IMR-90 (cell line): Measurements from ENCODE around the gene CAMKMT. TPM values are rescaled to one million over a fixed set of nuclear protein-coding genes. Genes with fewer than 3 reads are reported as not detected.

Source experiments
- ATAC-seq: fragments of 200-7000 bp; cut with Tn5 transposase; 2 replicates; pipeline ENCODE4 v1.9.1; 2020; ENCODE audit warnings: low read depth, mild to moderate bottlenecking, moderate library complexity
- BruUV-seq: library from RNA; stranded (reverse); fragments of 400-500 nt; replicated peaks from 2 replicates; lab custom pipeline; 2021; lab: Mats Ljungman, UMichigan
- CTCF ChIA-PET: fragments of 300-600 bp; formaldehyde crosslinking; extraction: SDS; loops from one replicate; lab custom pipeline; 2021; ENCODE audit warnings: antibody characterized with exemption; lab: Yijun Ruan, JAX
- POLR2A ChIA-PET: fragments of 300-600 bp; sonication (Branson Sonifier 250); formaldehyde crosslinking; loops from one replicate; lab custom pipeline; 2022; ENCODE audit warnings: antibody characterized with exemption; ENCODE audit not compliant: unreplicated experiment; lab: Charles Lee
- DNase-seq: peaks from one replicate; pipeline ENCODE4 v3.0.0; 2013
- H2AFZ ChIP-seq: replicated peaks from 2 replicates; pipeline ENCODE3; 2013; ENCODE audit warnings: low read length, mild to moderate bottlenecking; ENCODE audit not compliant: poor library complexity
- H2AK5ac ChIP-seq: 2 replicates; pipeline ENCODE4 v1.6.1; 2013; ENCODE audit warnings: low read depth, low read length, inconsistent platforms
- H2AK9ac ChIP-seq: replicated peaks from 2 replicates; pipeline ENCODE3; 2013; ENCODE audit warnings: mild to moderate bottlenecking, low read depth, low read length, moderate library complexity; ENCODE audit not compliant: poor library complexity
- H2BK120ac ChIP-seq: 2 replicates; pipeline ENCODE4 v1.6.1; 2013; ENCODE audit warnings: low read depth, low read length, inconsistent platforms
- H2BK15ac ChIP-seq: 3 replicates; pipeline ENCODE4 v1.6.1; 2013; ENCODE audit warnings: low read depth, low read length, inconsistent platforms
- H2BK20ac ChIP-seq: 2 replicates; pipeline ENCODE4 v1.6.1; 2013; ENCODE audit warnings: low read depth, mild to moderate bottlenecking, inconsistent platforms, low read length, moderate library complexity
- H2BK5ac ChIP-seq: 2 replicates; pipeline ENCODE4 v1.6.1; 2013; ENCODE audit warnings: mild to moderate bottlenecking, low read depth, low read length, inconsistent platforms; ENCODE audit not compliant: poor library complexity, severe bottlenecking
- H3K14ac ChIP-seq: replicated peaks from 2 replicates; pipeline ENCODE4 v1.6.1; 2013; ENCODE audit warnings: low read depth, low read length, inconsistent platforms
- H3K18ac ChIP-seq: 2 replicates; pipeline ENCODE4 v1.6.1; 2013; ENCODE audit warnings: low read depth, low read length, control low read depth
- H3K23ac ChIP-seq: 2 replicates; pipeline ENCODE4 v1.6.1; 2013; ENCODE audit warnings: low read depth, low read length, inconsistent platforms
- H3K27ac ChIP-seq: 2 replicates; pipeline ENCODE4 v1.5.1; 2013; ENCODE audit warnings: mild to moderate bottlenecking, control low read depth, low read length; ENCODE audit not compliant: insufficient read depth
- H3K27me3 ChIP-seq: 2 replicates; pipeline ENCODE4 v1.6.1; 2013; ENCODE audit warnings: low read length; ENCODE audit not compliant: control insufficient read depth, insufficient read depth
- H3K36me3 ChIP-seq: 2 replicates; pipeline ENCODE4 v1.6.1; 2013; ENCODE audit warnings: low read length, mixed read lengths; ENCODE audit not compliant: control insufficient read depth, insufficient read depth
- H3K4ac ChIP-seq: 2 replicates; pipeline ENCODE4 v1.6.1; 2013; ENCODE audit warnings: low read depth, low read length, inconsistent platforms
- H3K4me1 ChIP-seq: 2 replicates; pipeline ENCODE4 v1.6.1; 2013; ENCODE audit warnings: low read length, mixed read lengths; ENCODE audit not compliant: control insufficient read depth, insufficient read depth
- H3K4me2 ChIP-seq: 2 replicates; pipeline ENCODE4 v1.6.1; 2013; ENCODE audit warnings: low read depth, mild to moderate bottlenecking, control low read depth, low read length, moderate library complexity
- H3K4me3 ChIP-seq: 2 replicates; pipeline ENCODE4 v1.5.1; 2013; ENCODE audit warnings: low read depth, mild to moderate bottlenecking, control low read depth, low read length, moderate library complexity; ENCODE audit not compliant: insufficient read depth
- H3K56ac ChIP-seq: 2 replicates; pipeline ENCODE4 v1.6.1; 2013; ENCODE audit warnings: low read length, inconsistent platforms; ENCODE audit not compliant: insufficient read depth; ENCODE audit errors: extremely low read depth
- H3K79me1 ChIP-seq, 2 experiments: 2 replicates each; pipeline ENCODE4 v1.6.1; 2013; ENCODE audit warnings: low read length in 2 of 2, inconsistent platforms in 1 of 2, low read depth in 1 of 2
- H3K9ac ChIP-seq: 2 replicates; pipeline ENCODE4 v1.6.1; 2013; ENCODE audit warnings: low read depth, low read length, control low read depth
- H3K9me1 ChIP-seq: 2 replicates; pipeline ENCODE4 v1.6.1; 2013; ENCODE audit warnings: low read length, inconsistent platforms; ENCODE audit not compliant: insufficient read depth
- H3K9me3 ChIP-seq: 2 replicates; pipeline ENCODE4 v1.6.1; 2013; ENCODE audit warnings: low read length; ENCODE audit not compliant: control insufficient read depth, insufficient read depth
- H4K20me1 ChIP-seq: 2 replicates; pipeline ENCODE4 v1.6.1; 2013; ENCODE audit warnings: low read length, inconsistent platforms; ENCODE audit not compliant: insufficient read depth
- H4K5ac ChIP-seq: 2 replicates; pipeline ENCODE4 v1.6.1; 2013; ENCODE audit warnings: mild to moderate bottlenecking, low read depth, low read length, control low read depth
- H4K8ac ChIP-seq, 2 experiments: 2 replicates each; pipeline ENCODE4 v1.6.1; 2013; ENCODE audit warnings: low read depth in 2 of 2, low read length in 2 of 2, control low read depth in 1 of 2, inconsistent platforms in 1 of 2
- H4K91ac ChIP-seq: 2 replicates; pipeline ENCODE4 v1.6.1; 2013; ENCODE audit warnings: low read depth, low read length, inconsistent platforms; ENCODE audit not compliant: insufficient read depth
- RFX5 ChIP-seq: IDR thresholded peaks from 2 replicates; pipeline ENCODE4 v1.8.0; 2012; ENCODE audit warnings: low read depth, mild to moderate bottlenecking, low read length, moderate library complexity
- WGBS, 2 experiments: methylation state at CpG; one replicate each; pipeline versions ENCODE4 v1.1.5 to v1.1.7; 2013; ENCODE audit warnings: missing lambda C conversion rate in 2 of 2; ENCODE audit not compliant: insufficient read length in 1 of 2; ENCODE audit errors: extremely low coverage in 2 of 2; 5-methylcytosine and 5-hydroxymethylcytosine counted together
- dilution Hi-C: fragments of 300-500 bp; cut with HindIII; formaldehyde crosslinking; loops from one replicate; pipeline ENCODE4 v1.14.3; 2018; ENCODE audit warnings: low sequenced_read_pairs; ENCODE audit not compliant: unreplicated experiment
- in situ Hi-C: fragments of 300-500 bp; cut with MboI; formaldehyde crosslinking; loops from 3 replicates; pipeline ENCODE4 v1.14.3; 2019; ENCODE audit warnings: low sequenced_read_pairs, inconsistent platforms, mixed read lengths
- intact Hi-C: fragments of 100-400 bp; cut with micrococcal nuclease; formaldehyde crosslinking; loops from 2 replicates; pipeline ENCODE4 v1.10.0; 2022
- polyA plus RNA-seq, 3 experiments: library from polyadenylated mRNA; depleted of rRNA; stranded (reverse); fragments of >200 nt; gene quantifications; 2 replicates each; pipeline ENCODE4 v1.2.3, GENCODE V29; 2012; ENCODE audit warnings: low replicate concordance in 1 of 3
- total RNA-seq: library from RNA; depleted of rRNA; stranded (reverse); fragments of >200 nt; gene quantifications from 2 replicates; pipeline ENCODE4 v1.2.3, GENCODE V29; 2012

CAMKMT gene
- total and polyA plus RNA-seq, 2 of the 4 experiments (the other 2 are of a cell fraction): 4.4 to 6.8 TPM

DNA sequence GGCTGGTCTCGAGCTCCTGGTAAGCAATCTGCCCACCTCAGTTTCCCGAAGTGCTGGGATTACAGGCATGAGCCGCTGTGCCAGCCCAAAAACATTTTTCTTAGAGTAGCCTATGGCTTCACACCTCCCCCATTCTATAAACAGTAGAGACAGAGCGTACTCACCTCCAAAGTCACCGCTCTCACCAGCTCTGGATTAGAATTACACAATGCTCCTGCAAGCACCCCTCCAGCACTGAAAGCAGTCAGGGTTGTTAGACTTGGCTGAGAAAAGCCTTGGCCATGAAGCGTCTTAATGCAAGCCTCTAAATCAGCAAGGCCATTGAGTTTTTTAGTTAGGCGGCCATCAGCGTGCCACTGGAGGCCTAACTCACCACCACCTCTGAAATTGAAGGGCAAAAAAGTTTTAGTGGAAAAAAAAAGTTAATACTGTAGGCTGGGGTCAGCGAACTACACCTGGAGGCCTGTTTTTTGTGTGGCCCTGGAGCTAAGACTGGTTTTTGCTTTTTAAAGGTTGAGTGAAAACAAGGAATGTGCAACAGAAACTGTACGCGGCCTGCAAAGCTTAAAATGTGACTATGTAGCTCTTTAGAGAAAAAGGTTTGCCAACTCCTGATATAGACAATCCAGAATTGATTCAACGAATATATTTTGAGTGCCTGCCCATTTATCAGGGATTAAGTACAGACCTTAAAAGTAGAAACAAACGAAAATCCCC, 35.0 kb upstream of the CAMKMT start:
- H3K4me1 ChIP-seq: peaks cover 10% of the 10 kb centered on the region
- intact Hi-C loops (no loop called here), dilution Hi-C loops (no loop called here), in situ Hi-C loops (no loop called here)
- H3K4me2 ChIP-seq: no peak overlapping the region
- no peak for TF ChIP-seq RFX5
- no TSS peak for BruUV-seq
- no peak overlapping the region for H4K91ac ChIP-seq
- no peaks in the 10 kb centered on the region for H3K27me3 ChIP-seq
- CTCF ChIA-PET: no interaction called here
- no peak overlapping the region for H2AK5ac ChIP-seq
- H3K9me1 ChIP-seq: no peaks in the 10 kb centered on the region; the same call in 1 of the 2 replicates
- H3K4ac ChIP-seq: no peak overlapping the region
- H3K36me3 ChIP-seq: peaks cover 27% of the 10 kb centered on the region
- H2BK5ac ChIP-seq: no peak overlapping the region
- no peak overlapping the region for H3K23ac ChIP-seq
- H3K18ac ChIP-seq: no peak overlapping the region
- ATAC-seq (no peak), DNase-seq (no peak)
- no peak overlapping the region for H3K56ac ChIP-seq
- POLR2A ChIA-PET: no interaction called here
- H3K14ac ChIP-seq: no peak overlapping the region
- no peak overlapping the region for H2AK9ac ChIP-seq
- H3K4me3 ChIP-seq: no peak overlapping the region
- H2BK120ac ChIP-seq: no peak overlapping the region
- peaks cover 3% of the 10 kb centered on the region; the same call in 1 of the 2 replicates for H4K20me1 ChIP-seq
- no peak overlapping the region for H2BK20ac ChIP-seq
- H3K9ac ChIP-seq: no peak overlapping the region
- WGBS, 2 experiments: 68% methylated on average over 4 of the region's 13 CpGs; no CpG with 5 or more reads in 1 of the 2 experiments
- no peak overlapping the region for H2AFZ ChIP-seq
- H4K5ac ChIP-seq: no peak overlapping the region
- no peaks in the 10 kb centered on the region for H3K9me3 ChIP-seq
- H3K79me1 ChIP-seq: no peaks in the 10 kb centered on the region; a peak in 2 of 4 replicates
- H4K8ac ChIP-seq: no peak overlapping the region
- H3K27ac ChIP-seq: no peak overlapping the region
- no peak overlapping the region for H2BK15ac ChIP-seq
